PC-3 (cell line): ENCODE measurements around the gene DIS3L2.

ENCODE experiments used
- EZH2phosphoT487 ChIP-seq: fragments of 300-600 bp; sonication (generic); IDR thresholded peaks from 2 replicates; pipeline ENCODE4 v1.6.1; 2018; ENCODE audit warnings: mild to moderate bottlenecking, antibody characterized with exemption, low read length, borderline replicate concordance
- TF ChIP-seq, protein P1 (sequence below): fragments of 300-600 bp; sonication (generic); conservative IDR thresholded peaks from 2 replicates; pipeline ENCODE4 v1.5.1; 2017; ENCODE audit warnings: antibody characterized with exemption, low read depth, mild to moderate bottlenecking, low read length

DNA sequence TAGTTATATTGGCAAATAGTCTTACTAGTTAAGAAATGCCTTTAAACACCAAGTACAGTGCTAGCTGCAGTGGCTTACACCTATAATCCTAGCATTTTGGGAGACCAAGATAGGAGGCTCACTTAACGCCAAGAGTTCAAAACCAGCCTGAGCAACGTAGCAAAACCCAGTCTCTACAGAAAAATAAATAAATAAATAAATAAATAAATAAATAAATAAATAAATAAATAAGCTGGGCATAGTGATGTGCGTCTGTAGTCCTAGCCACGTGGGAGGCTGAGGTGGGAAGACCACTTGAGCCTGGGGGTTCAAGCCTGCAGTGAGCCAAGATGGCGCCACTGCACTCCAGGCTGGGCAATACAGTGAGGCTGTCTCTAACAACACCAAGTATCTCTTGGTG is 258.4 kb downstream of the DIS3L2 start:
- TF ChIP-seq EZH2phosphoT487, result no peak
- TF ChIP-seq, protein P1, sequence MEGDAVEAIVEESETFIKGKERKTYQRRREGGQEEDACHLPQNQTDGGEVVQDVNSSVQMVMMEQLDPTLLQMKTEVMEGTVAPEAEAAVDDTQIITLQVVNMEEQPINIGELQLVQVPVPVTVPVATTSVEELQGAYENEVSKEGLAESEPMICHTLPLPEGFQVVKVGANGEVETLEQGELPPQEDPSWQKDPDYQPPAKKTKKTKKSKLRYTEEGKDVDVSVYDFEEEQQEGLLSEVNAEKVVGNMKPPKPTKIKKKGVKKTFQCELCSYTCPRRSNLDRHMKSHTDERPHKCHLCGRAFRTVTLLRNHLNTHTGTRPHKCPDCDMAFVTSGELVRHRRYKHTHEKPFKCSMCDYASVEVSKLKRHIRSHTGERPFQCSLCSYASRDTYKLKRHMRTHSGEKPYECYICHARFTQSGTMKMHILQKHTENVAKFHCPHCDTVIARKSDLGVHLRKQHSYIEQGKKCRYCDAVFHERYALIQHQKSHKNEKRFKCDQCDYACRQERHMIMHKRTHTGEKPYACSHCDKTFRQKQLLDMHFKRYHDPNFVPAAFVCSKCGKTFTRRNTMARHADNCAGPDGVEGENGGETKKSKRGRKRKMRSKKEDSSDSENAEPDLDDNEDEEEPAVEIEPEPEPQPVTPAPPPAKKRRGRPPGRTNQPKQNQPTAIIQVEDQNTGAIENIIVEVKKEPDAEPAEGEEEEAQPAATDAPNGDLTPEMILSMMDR, result no peak
